ENCODE data around the gene ATE1. TPM values are rescaled to one million over a fixed set of nuclear protein-coding genes. Genes with fewer than 3 reads are reported as not detected.
A peak's percentile ranks its signal among the peaks of the same experiment; 100 is the strongest.

Gene ATE1
- total and polyA plus RNA-seq, 3 experiments from 2014 or later: 24.8 to 34.2 (median 32.0) TPM

DNA sequence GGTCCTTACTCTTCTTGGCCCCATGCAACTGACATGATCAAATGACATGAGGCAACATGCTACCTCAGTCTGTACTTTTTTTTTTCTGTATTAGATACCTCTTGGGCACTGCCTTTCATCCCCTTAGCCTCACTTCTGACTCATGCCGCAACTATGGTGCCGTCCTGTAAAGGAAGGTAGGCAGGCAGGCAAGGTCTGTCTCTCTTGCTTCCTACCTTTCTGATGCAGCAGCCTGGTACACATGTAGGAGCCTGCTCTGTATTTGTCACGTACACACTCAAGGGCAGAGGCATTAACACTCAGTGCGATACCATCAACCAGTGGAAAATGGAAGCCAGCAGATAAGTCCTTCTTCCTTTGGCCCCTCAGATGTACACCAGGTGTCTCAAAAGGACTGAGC, 146.7 kb downstream of the ATE1 start:
- no peaks in the 10 kb centered on the region for H3K36me3 ChIP-seq (ENCODE audit: insufficient read depth, low read length)
- ChIA-PET CTCF (no interaction called here), POLR2A (no interaction called here)
- peaks cover 0 to 19% (median 5%) of the 10 kb centered on the region in 3 donors for H3K36me3 Mint-ChIP-seq
- peaks cover 0 to 4% (median 0%) of the 10 kb centered on the region in 3 donors for H3K4me1 Mint-ChIP-seq
- H3K27ac ChIP-seq (ENCODE audit: low read depth, low read length): no peak overlapping the region
- H3K4me3 Mint-ChIP-seq: no peak overlapping the region
- H3K9me3 Mint-ChIP-seq: no peaks in the 10 kb centered on the region
- H3K9me3 ChIP-seq (ENCODE audit: low read length): no peaks in the 10 kb centered on the region
- no peak for DNase-seq
- H3K27me3 Mint-ChIP-seq: no peaks in the 10 kb centered on the region
- H3K4me3 ChIP-seq (ENCODE audit: low read length): no peak overlapping the region
- no peaks in the 10 kb centered on the region for H3K4me1 ChIP-seq (ENCODE audit: insufficient read depth, low read length)
- no peaks in the 10 kb centered on the region for H3K27me3 ChIP-seq (ENCODE audit: insufficient read depth, low read length, poor library complexity, severe bottlenecking)
- H3K27ac Mint-ChIP-seq: no peak overlapping the region

DNA sequence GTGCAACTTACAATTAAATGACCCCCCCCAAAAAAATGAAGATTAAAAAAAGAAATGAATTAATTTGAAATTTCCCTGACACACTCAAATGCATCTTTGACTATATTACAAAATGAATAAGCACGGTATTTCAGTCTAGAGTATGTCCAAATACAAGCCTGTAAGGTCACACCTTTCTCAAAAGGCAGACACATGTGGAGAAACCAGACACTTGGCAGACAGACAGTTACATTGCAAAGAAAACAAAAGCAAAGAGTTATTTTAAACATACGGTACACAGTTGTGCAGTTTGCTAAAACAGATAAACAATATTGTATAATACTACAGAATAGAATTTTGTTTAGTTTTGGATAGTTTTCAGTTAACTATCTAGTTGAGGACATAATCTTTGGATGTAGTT, 153.0 kb downstream of the ATE1 start:
- Mint-ChIP-seq H3K27me3 (no peaks in the 10 kb centered on the region), H3K27ac (no peak overlapping the region), H3K9me3 (peaks cover 0 to 2% (median 0%) of the 10 kb centered on the region in 5 donors), H3K4me3 (no peak overlapping the region), H3K4me1 (peaks cover 0 to 2% (median 2%) of the 10 kb centered on the region in 3 donors), H3K36me3 (peaks cover 3 to 8% (median 5%) of the 10 kb centered on the region in 3 donors)
- Histone ChIP-seq H3K9me3 (ENCODE audit: low read length) (no peaks in the 10 kb centered on the region), H3K4me3 (ENCODE audit: low read length) (no peak overlapping the region), H3K27me3 (ENCODE audit: insufficient read depth, low read length, poor library complexity, severe bottlenecking) (no peaks in the 10 kb centered on the region), H3K27ac (ENCODE audit: low read depth, low read length) (no peak overlapping the region), H3K36me3 (ENCODE audit: insufficient read depth, low read length) (no peaks in the 10 kb centered on the region), H3K4me1 (ENCODE audit: insufficient read depth, low read length) (no peaks in the 10 kb centered on the region)
- CTCF ChIA-PET: no interaction called here
- POLR2A ChIA-PET: no interaction called here
- DNase-seq: no peak

DNA sequence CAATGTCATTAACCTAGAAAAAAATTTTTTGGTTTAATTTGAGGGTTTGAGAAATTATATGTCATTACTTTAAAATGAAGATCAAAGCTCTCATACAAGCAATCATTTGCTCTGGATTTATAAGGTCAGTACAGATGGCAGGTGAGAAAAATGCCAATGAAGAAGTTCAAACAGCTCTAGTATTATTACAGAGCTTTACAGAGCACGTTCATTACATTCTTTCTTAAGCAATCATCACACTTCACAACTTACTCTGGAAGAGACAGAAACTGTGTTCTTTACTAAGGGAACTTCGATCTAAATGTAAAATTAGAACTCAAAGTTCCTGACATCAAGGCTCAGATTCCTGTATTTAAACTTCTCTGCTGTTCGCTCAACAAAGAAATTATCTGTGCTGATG, 153.4 kb downstream of the ATE1 start:
- POLR2A ChIA-PET: no interaction called here
- Histone ChIP-seq H3K27ac (ENCODE audit: low read depth, low read length) (no peak overlapping the region), H3K36me3 (ENCODE audit: insufficient read depth, low read length) (no peaks in the 10 kb centered on the region), H3K27me3 (ENCODE audit: insufficient read depth, low read length, poor library complexity, severe bottlenecking) (no peaks in the 10 kb centered on the region), H3K9me3 (ENCODE audit: low read length) (no peaks in the 10 kb centered on the region), H3K4me3 (ENCODE audit: low read length) (no peak overlapping the region), H3K4me1 (ENCODE audit: insufficient read depth, low read length) (no peaks in the 10 kb centered on the region)
- H3K27ac Mint-ChIP-seq: no peak overlapping the region
- no peaks in the 10 kb centered on the region for H3K27me3 Mint-ChIP-seq
- peaks cover 0 to 2% (median 1%) of the 10 kb centered on the region in 5 donors for H3K9me3 Mint-ChIP-seq
- H3K4me3 Mint-ChIP-seq: no peak overlapping the region
- DNase-seq: no peak
- H3K36me3 Mint-ChIP-seq: peaks cover 5 to 10% (median 7%) of the 10 kb centered on the region in 3 donors
- peaks cover 0 to 2% (median 2%) of the 10 kb centered on the region in 3 donors for H3K4me1 Mint-ChIP-seq
- CTCF ChIA-PET: no interaction called here

DNA sequence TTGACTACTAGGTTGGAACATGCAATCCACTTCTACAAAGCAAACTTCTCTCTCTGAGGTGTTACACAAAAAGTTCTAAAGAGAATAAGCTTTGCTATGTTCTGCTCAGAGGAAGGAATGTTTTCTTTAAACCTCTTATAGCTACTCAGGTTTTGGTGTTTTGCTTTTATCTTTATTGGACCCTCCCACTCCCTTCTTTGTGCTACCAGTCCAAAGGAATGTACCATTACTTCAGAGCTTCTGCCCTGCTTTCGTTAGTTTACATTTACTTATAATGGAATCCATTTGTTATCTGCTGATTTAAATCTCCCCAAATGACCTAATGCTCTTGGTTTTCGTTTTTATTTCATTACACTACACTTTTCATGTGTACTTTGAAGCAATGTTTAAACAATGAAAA, 154.9 kb downstream of the ATE1 start:
- ChIA-PET CTCF (no interaction called here), POLR2A (no interaction called here)
- no peaks in the 10 kb centered on the region for H3K9me3 ChIP-seq (ENCODE audit: low read length)
- H3K27me3 Mint-ChIP-seq: no peaks in the 10 kb centered on the region
- H3K27me3 ChIP-seq (ENCODE audit: insufficient read depth, low read length, poor library complexity, severe bottlenecking): no peaks in the 10 kb centered on the region
- H3K36me3 ChIP-seq (ENCODE audit: insufficient read depth, low read length): no peaks in the 10 kb centered on the region
- DNase-seq: no peak
- H3K36me3 Mint-ChIP-seq: peaks cover 6 to 23% (median 14%) of the 10 kb centered on the region in 3 donors
- H3K9me3 Mint-ChIP-seq: peaks cover 0 to 13% (median 3%) of the 10 kb centered on the region in 5 donors
- H3K4me3 ChIP-seq (ENCODE audit: low read length): no peak overlapping the region
- no peak overlapping the region for H3K4me3 Mint-ChIP-seq
- H3K27ac Mint-ChIP-seq: peak overlapping the region in 1 of 8 donors; percentile 61
- H3K4me1 Mint-ChIP-seq: peaks cover 0 to 2% (median 2%) of the 10 kb centered on the region in 3 donors
- H3K4me1 ChIP-seq (ENCODE audit: insufficient read depth, low read length): no peaks in the 10 kb centered on the region
- H3K27ac ChIP-seq (ENCODE audit: low read depth, low read length): no peak overlapping the region

DNA sequence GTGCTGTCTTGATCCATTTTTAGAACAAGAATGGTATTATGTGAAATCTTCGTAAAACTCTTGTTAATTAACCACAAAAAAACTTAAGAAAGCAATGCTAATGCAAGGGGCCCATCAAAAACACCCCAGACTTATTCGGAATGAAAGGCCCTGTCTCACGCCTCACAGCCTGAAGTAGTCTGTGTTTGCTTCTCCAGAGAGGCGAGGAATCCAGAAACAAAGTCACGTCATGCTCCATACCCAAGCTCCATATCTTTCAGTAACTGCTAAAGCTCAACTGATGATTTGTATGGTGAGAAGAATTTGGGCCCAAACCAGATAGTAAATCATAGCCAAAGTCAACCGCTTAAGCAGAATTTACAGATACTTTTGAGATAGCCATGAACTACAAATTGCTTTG, 155.4 kb downstream of the ATE1 start:
- Mint-ChIP-seq H3K27ac (no peak overlapping the region), H3K4me1 (peaks cover 0 to 2% (median 2%) of the 10 kb centered on the region in 3 donors), H3K9me3 (peaks cover 0 to 16% (median 6%) of the 10 kb centered on the region in 5 donors), H3K4me3 (no peak overlapping the region), H3K27me3 (no peaks in the 10 kb centered on the region), H3K36me3 (peaks cover 6 to 27% (median 19%) of the 10 kb centered on the region in 3 donors)
- Histone ChIP-seq H3K36me3 (ENCODE audit: insufficient read depth, low read length) (no peaks in the 10 kb centered on the region), H3K4me3 (ENCODE audit: low read length) (no peak overlapping the region), H3K27me3 (ENCODE audit: insufficient read depth, low read length, poor library complexity, severe bottlenecking) (no peaks in the 10 kb centered on the region), H3K4me1 (ENCODE audit: insufficient read depth, low read length) (no peaks in the 10 kb centered on the region), H3K9me3 (ENCODE audit: low read length) (no peaks in the 10 kb centered on the region), H3K27ac (ENCODE audit: low read depth, low read length) (no peak overlapping the region)
- CTCF ChIA-PET: no interaction called here
- POLR2A ChIA-PET: no interaction called here
- no peak for DNase-seq

DNA sequence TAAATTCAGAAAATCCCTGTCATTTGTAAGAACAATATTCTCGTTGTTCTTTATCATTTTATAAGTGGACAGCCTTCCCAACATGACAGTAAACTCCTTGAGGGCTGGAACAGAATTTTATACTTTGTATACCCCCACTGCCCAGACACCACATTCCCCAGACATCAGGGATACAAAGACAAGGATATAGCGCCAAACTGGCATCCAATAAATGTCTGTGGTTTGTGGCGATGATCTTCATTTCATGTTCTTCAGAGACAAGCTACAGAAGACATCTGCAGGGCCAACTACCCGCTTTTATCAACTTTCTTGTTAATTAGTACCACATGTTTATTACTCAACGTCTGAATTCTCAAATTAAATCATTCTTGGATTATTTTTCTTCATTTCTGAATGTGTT, 155.9 kb downstream of the ATE1 start:
- DNase-seq: no peak
- H3K27me3 Mint-ChIP-seq: no peaks in the 10 kb centered on the region

DNA sequence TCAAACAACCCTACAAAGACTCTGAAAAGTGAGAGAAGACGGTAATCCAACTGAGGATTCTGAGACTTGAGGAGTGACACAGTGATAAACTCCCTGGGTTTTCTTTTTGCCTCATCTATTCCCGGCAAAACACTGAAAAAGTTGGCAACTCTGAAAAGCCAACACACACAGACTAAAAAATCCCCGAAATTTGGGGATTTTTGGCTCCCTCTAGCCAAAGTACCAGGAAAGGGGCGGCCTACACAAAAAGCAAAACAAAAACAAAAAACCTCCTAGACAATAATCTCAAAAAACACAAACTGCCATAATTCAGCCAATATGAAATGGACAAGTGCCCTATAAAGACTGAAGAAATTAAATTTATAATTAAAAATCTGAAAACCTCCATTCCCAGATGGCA, 161.4 kb downstream of the ATE1 start:
- H3K36me3 Mint-ChIP-seq: peaks cover 22 to 68% (median 54%) of the 10 kb centered on the region in 3 donors
- POLR2A ChIA-PET: no interaction called here
- no peak overlapping the region for H3K4me3 ChIP-seq (ENCODE audit: low read length)
- no peaks in the 10 kb centered on the region for H3K27me3 ChIP-seq (ENCODE audit: insufficient read depth, low read length, poor library complexity, severe bottlenecking)
- H3K9me3 Mint-ChIP-seq: peaks cover 5 to 29% (median 23%) of the 10 kb centered on the region in 5 donors
- H3K27ac Mint-ChIP-seq: no peak overlapping the region
- no peak for DNase-seq
- no peaks in the 10 kb centered on the region for H3K27me3 Mint-ChIP-seq
- no peaks in the 10 kb centered on the region for H3K9me3 ChIP-seq (ENCODE audit: low read length)
- H3K27ac ChIP-seq (ENCODE audit: low read depth, low read length): no peak overlapping the region
- CTCF ChIA-PET: no interaction called here
- H3K4me1 ChIP-seq (ENCODE audit: insufficient read depth, low read length): no peaks in the 10 kb centered on the region
- no peak overlapping the region for H3K4me3 Mint-ChIP-seq
- no peaks in the 10 kb centered on the region for H3K36me3 ChIP-seq (ENCODE audit: insufficient read depth, low read length)
- no peaks in the 10 kb centered on the region for H3K4me1 Mint-ChIP-seq

More for the DNA sequence above, 155.9 kb downstream of the ATE1 start:
- Histone ChIP-seq H3K4me1 (ENCODE audit: insufficient read depth, low read length) (no peaks in the 10 kb centered on the region), H3K9me3 (ENCODE audit: low read length) (no peaks in the 10 kb centered on the region), H3K27ac (ENCODE audit: low read depth, low read length) (no peak overlapping the region), H3K4me3 (ENCODE audit: low read length) (no peak overlapping the region), H3K36me3 (ENCODE audit: insufficient read depth, low read length) (no peaks in the 10 kb centered on the region), H3K27me3 (ENCODE audit: insufficient read depth, low read length, poor library complexity, severe bottlenecking) (no peaks in the 10 kb centered on the region)
- Mint-ChIP-seq H3K36me3 (peaks cover 9 to 32% (median 20%) of the 10 kb centered on the region in 3 donors), H3K27ac (no peak overlapping the region), H3K9me3 (peaks cover 0 to 20% (median 8%) of the 10 kb centered on the region in 5 donors), H3K4me3 (no peak overlapping the region), H3K4me1 (peaks cover 0 to 2% (median 2%) of the 10 kb centered on the region in 3 donors)
- POLR2A ChIA-PET: no interaction called here
- CTCF ChIA-PET: no interaction called here

DNA sequence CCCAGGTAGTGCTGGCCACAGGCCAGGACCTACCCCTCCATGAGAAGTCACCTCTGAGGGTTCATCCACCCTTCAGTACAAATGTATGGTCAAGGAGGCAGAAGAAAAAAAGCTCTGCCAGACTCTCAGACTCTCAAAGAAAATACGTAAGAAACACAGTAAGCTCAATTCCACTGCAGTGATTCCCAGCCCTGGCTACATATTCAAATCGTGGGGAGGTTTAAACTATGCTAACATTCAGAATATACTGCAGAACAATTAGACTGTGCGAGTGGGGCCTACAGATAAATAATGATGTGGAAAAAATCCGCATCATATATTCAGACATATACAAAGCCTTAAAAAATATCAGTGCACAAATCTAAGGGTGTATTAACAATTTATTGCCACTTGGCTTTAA, 162.6 kb downstream of the ATE1 start:
- H3K4me1 ChIP-seq (ENCODE audit: insufficient read depth, low read length): no peaks in the 10 kb centered on the region
- no peaks in the 10 kb centered on the region for H3K27me3 Mint-ChIP-seq
- no peak overlapping the region for H3K4me3 ChIP-seq (ENCODE audit: low read length)
- no peaks in the 10 kb centered on the region for H3K36me3 ChIP-seq (ENCODE audit: insufficient read depth, low read length)
- H3K27me3 ChIP-seq (ENCODE audit: insufficient read depth, low read length, poor library complexity, severe bottlenecking): no peaks in the 10 kb centered on the region
- H3K27ac ChIP-seq (ENCODE audit: low read depth, low read length): no peak overlapping the region
- no peak overlapping the region for H3K4me3 Mint-ChIP-seq
- POLR2A ChIA-PET: no interaction called here
- CTCF ChIA-PET: no interaction called here
- DNase-seq: no peak
- peaks cover 15 to 38% (median 32%) of the 10 kb centered on the region in 5 donors for H3K9me3 Mint-ChIP-seq
- peaks cover 31 to 79% (median 64%) of the 10 kb centered on the region in 3 donors for H3K36me3 Mint-ChIP-seq
- H3K4me1 Mint-ChIP-seq: peaks cover 0 to 3% (median 0%) of the 10 kb centered on the region in 3 donors
- no peaks in the 10 kb centered on the region for H3K9me3 ChIP-seq (ENCODE audit: low read length)
- no peak overlapping the region for H3K27ac Mint-ChIP-seq
